GM23248 (cell line): ENCODE results near the gene MAGEB1.

Experiments
- EZH2 ChIP-seq: fragments of 200-600 bp; sonication (generic); IDR thresholded peaks from 2 replicates; pipeline ENCODE4 v1.6.1; 2018; ENCODE audit warnings: antibody characterized with exemption, mild to moderate bottlenecking; ENCODE audit not compliant: insufficient read depth, poor library complexity, severe bottlenecking
- EZH2phosphoT487 ChIP-seq: fragments of 200-600 bp; sonication (generic); IDR thresholded peaks from 2 replicates; pipeline ENCODE4 v1.6.1; 2018; ENCODE audit warnings: antibody characterized with exemption, moderate library complexity, mild to moderate bottlenecking, low read depth; ENCODE audit not compliant: insufficient read depth

GRCh38 chrX:30224536-30224935 lies 22.4 kb upstream of the MAGEB1 start:
- TF ChIP-seq EZH2 (no peak), EZH2phosphoT487 (no peak)
